ENCODE measurements around the gene ATP6AP2.

DNA sequence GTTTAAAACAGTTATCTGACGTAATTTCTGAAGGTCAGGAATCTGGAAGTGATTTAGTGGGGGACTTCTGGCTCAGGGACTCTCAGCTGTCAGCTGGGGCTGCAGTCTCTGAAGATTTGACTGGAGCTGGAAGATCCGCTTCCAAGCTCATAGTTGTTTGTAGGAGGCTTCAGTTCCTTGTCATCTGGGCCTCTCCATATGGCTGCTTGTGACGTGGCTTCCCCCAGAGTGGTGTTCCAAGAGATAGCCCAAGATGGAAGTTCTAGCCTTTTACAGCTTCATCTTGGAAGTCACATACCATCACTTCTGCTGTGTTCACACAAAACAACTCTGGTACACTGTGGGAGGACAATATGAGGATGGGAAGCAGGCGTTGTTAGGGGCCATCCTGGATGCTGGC is 44.5 kb downstream of the ATP6AP2 start:
- TF ChIP-seq EZH2 (IDR thresholded peaks at IDR 0.05; ENCODE audit: borderline replicate concordance, low read length): no peak
- TF ChIP-seq, protein P1, sequence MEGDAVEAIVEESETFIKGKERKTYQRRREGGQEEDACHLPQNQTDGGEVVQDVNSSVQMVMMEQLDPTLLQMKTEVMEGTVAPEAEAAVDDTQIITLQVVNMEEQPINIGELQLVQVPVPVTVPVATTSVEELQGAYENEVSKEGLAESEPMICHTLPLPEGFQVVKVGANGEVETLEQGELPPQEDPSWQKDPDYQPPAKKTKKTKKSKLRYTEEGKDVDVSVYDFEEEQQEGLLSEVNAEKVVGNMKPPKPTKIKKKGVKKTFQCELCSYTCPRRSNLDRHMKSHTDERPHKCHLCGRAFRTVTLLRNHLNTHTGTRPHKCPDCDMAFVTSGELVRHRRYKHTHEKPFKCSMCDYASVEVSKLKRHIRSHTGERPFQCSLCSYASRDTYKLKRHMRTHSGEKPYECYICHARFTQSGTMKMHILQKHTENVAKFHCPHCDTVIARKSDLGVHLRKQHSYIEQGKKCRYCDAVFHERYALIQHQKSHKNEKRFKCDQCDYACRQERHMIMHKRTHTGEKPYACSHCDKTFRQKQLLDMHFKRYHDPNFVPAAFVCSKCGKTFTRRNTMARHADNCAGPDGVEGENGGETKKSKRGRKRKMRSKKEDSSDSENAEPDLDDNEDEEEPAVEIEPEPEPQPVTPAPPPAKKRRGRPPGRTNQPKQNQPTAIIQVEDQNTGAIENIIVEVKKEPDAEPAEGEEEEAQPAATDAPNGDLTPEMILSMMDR (conservative IDR thresholded peaks at IDR 0.05 in 1 of 2, IDR thresholded peaks at IDR 0.05 in 1 of 2; ENCODE audit: extremely low read depth in 1 of 2, insufficient read depth in 1 of 2, low read depth in 1 of 2, low read length in 2 of 2): no peak
